IMR-90 (cell line): ENCODE data around the gene TAOK1. TPM values are rescaled to one million over a fixed set of nuclear protein-coding genes. Genes with fewer than 3 reads are reported as not detected.

Source experiments
- ATAC-seq: fragments of 200-7000 bp; cut with Tn5 transposase; 2 replicates; pipeline ENCODE4 v1.9.1; 2020; ENCODE audit warnings: low read depth, mild to moderate bottlenecking, moderate library complexity
- BruUV-seq: library from RNA; stranded (reverse); fragments of 400-500 nt; replicated peaks from 2 replicates; lab custom pipeline; 2021; lab: Mats Ljungman, UMichigan
- CTCF ChIA-PET: fragments of 300-600 bp; formaldehyde crosslinking; extraction: SDS; loops from one replicate; lab custom pipeline; 2021; ENCODE audit warnings: antibody characterized with exemption; lab: Yijun Ruan, JAX
- POLR2A ChIA-PET: fragments of 300-600 bp; sonication (Branson Sonifier 250); formaldehyde crosslinking; loops from one replicate; lab custom pipeline; 2022; ENCODE audit warnings: antibody characterized with exemption; ENCODE audit not compliant: unreplicated experiment; lab: Charles Lee
- DNase-seq: peaks from one replicate; pipeline ENCODE4 v3.0.0; 2013
- H2AFZ ChIP-seq: replicated peaks from 2 replicates; pipeline ENCODE3; 2013; ENCODE audit warnings: low read length, mild to moderate bottlenecking; ENCODE audit not compliant: poor library complexity
- H2AK5ac ChIP-seq: 2 replicates; pipeline ENCODE4 v1.6.1; 2013; ENCODE audit warnings: low read depth, low read length, inconsistent platforms
- H2AK9ac ChIP-seq: replicated peaks from 2 replicates; pipeline ENCODE3; 2013; ENCODE audit warnings: mild to moderate bottlenecking, low read depth, low read length, moderate library complexity; ENCODE audit not compliant: poor library complexity
- H2BK120ac ChIP-seq: 2 replicates; pipeline ENCODE4 v1.6.1; 2013; ENCODE audit warnings: low read depth, low read length, inconsistent platforms
- H2BK15ac ChIP-seq: 3 replicates; pipeline ENCODE4 v1.6.1; 2013; ENCODE audit warnings: low read depth, low read length, inconsistent platforms
- H2BK20ac ChIP-seq: 2 replicates; pipeline ENCODE4 v1.6.1; 2013; ENCODE audit warnings: low read depth, mild to moderate bottlenecking, inconsistent platforms, low read length, moderate library complexity
- H2BK5ac ChIP-seq: 2 replicates; pipeline ENCODE4 v1.6.1; 2013; ENCODE audit warnings: mild to moderate bottlenecking, low read depth, low read length, inconsistent platforms; ENCODE audit not compliant: poor library complexity, severe bottlenecking
- H3K14ac ChIP-seq: replicated peaks from 2 replicates; pipeline ENCODE4 v1.6.1; 2013; ENCODE audit warnings: low read depth, low read length, inconsistent platforms
- H3K18ac ChIP-seq: 2 replicates; pipeline ENCODE4 v1.6.1; 2013; ENCODE audit warnings: low read depth, low read length, control low read depth
- H3K23ac ChIP-seq: 2 replicates; pipeline ENCODE4 v1.6.1; 2013; ENCODE audit warnings: low read depth, low read length, inconsistent platforms
- H3K27ac ChIP-seq: 2 replicates; pipeline ENCODE4 v1.5.1; 2013; ENCODE audit warnings: mild to moderate bottlenecking, control low read depth, low read length; ENCODE audit not compliant: insufficient read depth
- H3K27me3 ChIP-seq: 2 replicates; pipeline ENCODE4 v1.6.1; 2013; ENCODE audit warnings: low read length; ENCODE audit not compliant: control insufficient read depth, insufficient read depth
- H3K36me3 ChIP-seq: 2 replicates; pipeline ENCODE4 v1.6.1; 2013; ENCODE audit warnings: low read length, mixed read lengths; ENCODE audit not compliant: control insufficient read depth, insufficient read depth
- H3K4ac ChIP-seq: 2 replicates; pipeline ENCODE4 v1.6.1; 2013; ENCODE audit warnings: low read depth, low read length, inconsistent platforms
- H3K4me1 ChIP-seq: 2 replicates; pipeline ENCODE4 v1.6.1; 2013; ENCODE audit warnings: low read length, mixed read lengths; ENCODE audit not compliant: control insufficient read depth, insufficient read depth
- H3K4me2 ChIP-seq: 2 replicates; pipeline ENCODE4 v1.6.1; 2013; ENCODE audit warnings: low read depth, mild to moderate bottlenecking, control low read depth, low read length, moderate library complexity
- H3K4me3 ChIP-seq: 2 replicates; pipeline ENCODE4 v1.5.1; 2013; ENCODE audit warnings: low read depth, mild to moderate bottlenecking, control low read depth, low read length, moderate library complexity; ENCODE audit not compliant: insufficient read depth
- H3K56ac ChIP-seq: 2 replicates; pipeline ENCODE4 v1.6.1; 2013; ENCODE audit warnings: low read length, inconsistent platforms; ENCODE audit not compliant: insufficient read depth; ENCODE audit errors: extremely low read depth
- H3K79me1 ChIP-seq, 2 experiments: 2 replicates each; pipeline ENCODE4 v1.6.1; 2013; ENCODE audit warnings: low read length in 2 of 2, inconsistent platforms in 1 of 2, low read depth in 1 of 2
- H3K9ac ChIP-seq: 2 replicates; pipeline ENCODE4 v1.6.1; 2013; ENCODE audit warnings: low read depth, low read length, control low read depth
- H3K9me1 ChIP-seq: 2 replicates; pipeline ENCODE4 v1.6.1; 2013; ENCODE audit warnings: low read length, inconsistent platforms; ENCODE audit not compliant: insufficient read depth
- H3K9me3 ChIP-seq: 2 replicates; pipeline ENCODE4 v1.6.1; 2013; ENCODE audit warnings: low read length; ENCODE audit not compliant: control insufficient read depth, insufficient read depth
- H4K20me1 ChIP-seq: 2 replicates; pipeline ENCODE4 v1.6.1; 2013; ENCODE audit warnings: low read length, inconsistent platforms; ENCODE audit not compliant: insufficient read depth
- H4K5ac ChIP-seq: 2 replicates; pipeline ENCODE4 v1.6.1; 2013; ENCODE audit warnings: mild to moderate bottlenecking, low read depth, low read length, control low read depth
- H4K8ac ChIP-seq, 2 experiments: 2 replicates each; pipeline ENCODE4 v1.6.1; 2013; ENCODE audit warnings: low read depth in 2 of 2, low read length in 2 of 2, control low read depth in 1 of 2, inconsistent platforms in 1 of 2
- H4K91ac ChIP-seq: 2 replicates; pipeline ENCODE4 v1.6.1; 2013; ENCODE audit warnings: low read depth, low read length, inconsistent platforms; ENCODE audit not compliant: insufficient read depth
- BHLHE40 ChIP-seq: fragments of 150-350 bp; IDR thresholded peaks from 2 replicates; pipeline ENCODE4 v1.6.1; 2016; ENCODE audit warnings: mild to moderate bottlenecking, low read depth, low read length
- CHD1 ChIP-seq: IDR thresholded peaks from 2 replicates; pipeline ENCODE4 v1.6.1; 2012; ENCODE audit warnings: low read depth, low read length, improper control_type of control experiment
- ELK1 ChIP-seq: fragments of 150-350 bp; IDR thresholded peaks from 2 replicates; pipeline ENCODE4 v1.6.1; 2016; ENCODE audit warnings: low read depth, mild to moderate bottlenecking, low read length, moderate library complexity, borderline replicate concordance
- FOS ChIP-seq: fragments of 150-350 bp; IDR thresholded peaks from 2 replicates; pipeline ENCODE4 v1.6.1; 2016; ENCODE audit warnings: low read depth, low read length
- MAFK ChIP-seq: IDR thresholded peaks from 2 replicates; pipeline ENCODE4 v1.6.1; 2012; ENCODE audit warnings: low read depth, low read length, improper control_type of control experiment
- MAZ ChIP-seq: IDR thresholded peaks from 2 replicates; pipeline ENCODE4 v1.6.1; 2012; ENCODE audit warnings: low read depth, mild to moderate bottlenecking, low read length, improper control_type of control experiment, moderate library complexity, borderline replicate concordance
- MXI1 ChIP-seq: IDR thresholded peaks from 2 replicates; pipeline ENCODE4 v1.6.1; 2012; ENCODE audit warnings: low read depth, mild to moderate bottlenecking, low read length, moderate library complexity, borderline replicate concordance
- POLR2A ChIP-seq: IDR thresholded peaks from 2 replicates; pipeline ENCODE4 v1.6.1; 2012; ENCODE audit warnings: mild to moderate bottlenecking, low read depth, low read length
- RAD21 ChIP-seq: IDR thresholded peaks from 2 replicates; pipeline ENCODE4 v1.6.1; 2012; ENCODE audit warnings: low read length, improper control_type of control experiment
- RCOR1 ChIP-seq: IDR thresholded peaks from 2 replicates; pipeline ENCODE4 v1.6.1; 2012; ENCODE audit warnings: mild to moderate bottlenecking, low read length, improper control_type of control experiment; ENCODE audit not compliant: insufficient replicate concordance
- SMC3 ChIP-seq: fragments of 150-350 bp; IDR thresholded peaks from 2 replicates; pipeline ENCODE4 v1.6.1; 2016; ENCODE audit warnings: low read depth, mild to moderate bottlenecking, antibody characterized with exemption, low read length, moderate library complexity
- USF2 ChIP-seq: fragments of 150-350 bp; IDR thresholded peaks from 2 replicates; pipeline ENCODE4 v1.6.1; 2017; ENCODE audit warnings: mild to moderate bottlenecking, antibody characterized with exemption, low read length, low read depth
- WGBS, 2 experiments: methylation state at CpG; one replicate each; pipeline versions ENCODE4 v1.1.5 to v1.1.7; 2013; ENCODE audit warnings: missing lambda C conversion rate in 2 of 2; ENCODE audit not compliant: insufficient read length in 1 of 2; ENCODE audit errors: extremely low coverage in 2 of 2; 5-methylcytosine and 5-hydroxymethylcytosine counted together
- dilution Hi-C: fragments of 300-500 bp; cut with HindIII; formaldehyde crosslinking; loops from one replicate; pipeline ENCODE4 v1.14.3; 2018; ENCODE audit warnings: low sequenced_read_pairs; ENCODE audit not compliant: unreplicated experiment
- in situ Hi-C: fragments of 300-500 bp; cut with MboI; formaldehyde crosslinking; loops from 3 replicates; pipeline ENCODE4 v1.14.3; 2019; ENCODE audit warnings: low sequenced_read_pairs, inconsistent platforms, mixed read lengths
- intact Hi-C: fragments of 100-400 bp; cut with micrococcal nuclease; formaldehyde crosslinking; loops from 2 replicates; pipeline ENCODE4 v1.10.0; 2022
- polyA plus RNA-seq, 3 experiments: library from polyadenylated mRNA; depleted of rRNA; stranded (reverse); fragments of >200 nt; gene quantifications; 2 replicates each; pipeline ENCODE4 v1.2.3, GENCODE V29; 2012; ENCODE audit warnings: low replicate concordance in 1 of 3
- total RNA-seq: library from RNA; depleted of rRNA; stranded (reverse); fragments of >200 nt; gene quantifications from 2 replicates; pipeline ENCODE4 v1.2.3, GENCODE V29; 2012
- TF ChIP-seq, protein P1 (sequence below): conservative IDR thresholded peaks from 2 replicates; pipeline ENCODE4 v1.5.1; 2012; ENCODE audit warnings: mild to moderate bottlenecking, low read depth, low read length, improper control_type of control experiment

The TAOK1 gene
- total and polyA plus RNA-seq, 2 of the 4 experiments (the other 2 are of a cell fraction), result 9.8 to 91.8 TPM

DNA sequence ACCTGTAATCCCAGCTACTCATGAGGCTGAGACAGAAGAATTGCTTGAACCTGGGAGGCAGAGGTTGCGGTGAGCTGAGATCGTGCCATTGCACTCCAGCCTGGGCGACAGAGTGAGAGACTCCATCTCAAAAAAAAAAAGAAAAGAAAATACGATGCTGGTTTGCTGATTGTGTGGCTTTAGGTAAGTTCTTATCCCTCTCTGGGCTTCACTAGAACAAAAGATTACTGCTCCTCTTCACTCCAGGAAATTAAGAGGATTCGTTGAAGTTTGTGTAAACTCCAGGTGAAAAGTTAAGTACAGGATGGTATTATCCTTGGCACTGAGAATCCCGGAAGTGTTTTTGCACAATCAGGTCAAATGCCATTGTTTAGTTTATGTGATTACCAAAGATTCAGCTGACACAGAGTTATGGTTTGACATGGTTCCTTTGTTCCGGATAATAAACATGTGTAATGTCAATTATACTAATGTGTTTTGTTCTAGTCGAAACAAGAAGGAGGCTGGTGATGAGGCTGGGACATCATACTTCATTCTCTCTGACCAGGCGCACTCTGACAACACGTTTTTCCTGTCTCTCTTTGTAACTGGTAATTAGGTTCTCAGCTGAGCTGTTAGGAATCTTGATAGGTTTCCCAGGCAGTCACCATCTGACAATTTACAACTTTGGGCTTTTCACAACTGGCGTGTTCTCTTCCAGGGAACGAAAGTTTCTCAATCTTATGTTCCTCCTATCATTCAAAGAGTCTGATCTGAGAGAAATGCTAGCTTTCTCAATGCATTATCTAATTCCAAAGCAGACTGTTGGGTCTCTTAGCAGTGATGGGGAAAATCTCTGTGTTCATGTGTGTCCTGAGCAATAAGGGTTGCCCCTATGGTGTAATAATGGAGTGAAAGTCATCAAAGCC lies 10.8 kb upstream of the TAOK1 start:
- H3K9me3 ChIP-seq, result no peaks in the 10 kb centered on the region
- H2AK5ac ChIP-seq, result 0 out of 2 replicates have a peak overlapping the region, but pooled peaks have one; percentile 13
- no peaks in the 10 kb centered on the region for H4K20me1 ChIP-seq
- dilution Hi-C loops (no loop called here), intact Hi-C loops (loop anchor here (10.0 kb wide), 1 partner anchor 125 kb away; no protein-coding TSS in a partner anchor), in situ Hi-C loops (no loop called here)
- peak overlapping the region in 1 of 2 experiments; percentile 48; a peak in 1 of 4 replicates for H4K8ac ChIP-seq
- H3K18ac ChIP-seq, result no peak overlapping the region
- ATAC-seq (no peak), DNase-seq (no peak)
- no peak overlapping the region for H4K91ac ChIP-seq
- peak overlapping the region; percentile 61 for H2AFZ ChIP-seq
- H3K4ac ChIP-seq, result peak overlapping the region; percentile 16; the same call in 1 of the 2 replicates
- no peaks in the 10 kb centered on the region for H3K9me1 ChIP-seq
- H3K79me1 ChIP-seq, result no peaks in the 10 kb centered on the region
- no peak overlapping the region for H2BK5ac ChIP-seq
- no peak overlapping the region for H3K9ac ChIP-seq
- no peaks in the 10 kb centered on the region for H3K36me3 ChIP-seq
- H3K27ac ChIP-seq, result no peak overlapping the region
- H4K5ac ChIP-seq, result no peak overlapping the region
- peaks cover 5% of the 10 kb centered on the region; the same call in 1 of the 2 replicates for H3K4me1 ChIP-seq
- ChIA-PET CTCF (interaction anchor here (0.7 to 1.3 kb wide), 2 partner anchors 9 to 241 kb away, joined by 6 to 7 read pairs; no protein-coding TSS in a partner anchor), POLR2A (interaction anchor here (0.6 kb wide), 1 partner anchor 222 kb away, joined by 10 read pairs; no protein-coding TSS in a partner anchor)
- WGBS, 2 experiments, result no CpG with 5 or more reads among the region's 12 CpGs
- no peak overlapping the region for H2BK15ac ChIP-seq
- H3K14ac ChIP-seq, result 0 out of 2 replicates have a peak overlapping the region, but pooled peaks have one; percentile 39
- H3K27me3 ChIP-seq, result no peaks in the 10 kb centered on the region
- H2BK120ac ChIP-seq, result no peak overlapping the region
- H3K4me2 ChIP-seq, result 0 out of 2 replicates have a peak overlapping the region, but pooled peaks have one; percentile 3
- no TSS peak for BruUV-seq
- peak overlapping the region; percentile 53; the same call in 1 of the 2 replicates for H3K23ac ChIP-seq
- no peak overlapping the region for H3K4me3 ChIP-seq
- H3K56ac ChIP-seq, result no peak overlapping the region
- no peak overlapping the region for H2BK20ac ChIP-seq
- no peak overlapping the region for H2AK9ac ChIP-seq
- no peak for TF ChIP-seq MXI1
- TF ChIP-seq CHD1, result no peak
- no peak for TF ChIP-seq SMC3
- TF ChIP-seq FOS, result no peak
- TF ChIP-seq MAFK, result no peak
- TF ChIP-seq ELK1, result no peak
- TF ChIP-seq RAD21, result no peak
- no peak for TF ChIP-seq USF2
- TF ChIP-seq MAZ, result no peak
- TF ChIP-seq POLR2A, result no peak
- TF ChIP-seq BHLHE40, result no peak
- TF ChIP-seq RCOR1, result no peak
- TF ChIP-seq, protein P1, sequence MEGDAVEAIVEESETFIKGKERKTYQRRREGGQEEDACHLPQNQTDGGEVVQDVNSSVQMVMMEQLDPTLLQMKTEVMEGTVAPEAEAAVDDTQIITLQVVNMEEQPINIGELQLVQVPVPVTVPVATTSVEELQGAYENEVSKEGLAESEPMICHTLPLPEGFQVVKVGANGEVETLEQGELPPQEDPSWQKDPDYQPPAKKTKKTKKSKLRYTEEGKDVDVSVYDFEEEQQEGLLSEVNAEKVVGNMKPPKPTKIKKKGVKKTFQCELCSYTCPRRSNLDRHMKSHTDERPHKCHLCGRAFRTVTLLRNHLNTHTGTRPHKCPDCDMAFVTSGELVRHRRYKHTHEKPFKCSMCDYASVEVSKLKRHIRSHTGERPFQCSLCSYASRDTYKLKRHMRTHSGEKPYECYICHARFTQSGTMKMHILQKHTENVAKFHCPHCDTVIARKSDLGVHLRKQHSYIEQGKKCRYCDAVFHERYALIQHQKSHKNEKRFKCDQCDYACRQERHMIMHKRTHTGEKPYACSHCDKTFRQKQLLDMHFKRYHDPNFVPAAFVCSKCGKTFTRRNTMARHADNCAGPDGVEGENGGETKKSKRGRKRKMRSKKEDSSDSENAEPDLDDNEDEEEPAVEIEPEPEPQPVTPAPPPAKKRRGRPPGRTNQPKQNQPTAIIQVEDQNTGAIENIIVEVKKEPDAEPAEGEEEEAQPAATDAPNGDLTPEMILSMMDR, result no peak
